HCT116 (cell line): ENCODE measurements around the gene HOXD9. TPM values are rescaled to one million over a fixed set of nuclear protein-coding genes. Genes with fewer than 3 reads are reported as not detected.

Experiments used
- ATAC-seq: fragments of 200-7000 bp; cut with Tn5 transposase; 2 replicates; pipeline ENCODE4 v1.9.1; 2020; ENCODE audit warnings: mild to moderate bottlenecking, moderate library complexity
- BruUV-seq: library from RNA; stranded (reverse); fragments of 400-500 nt; replicated peaks from 2 replicates; lab custom pipeline; 2021; lab: Mats Ljungman, UMichigan
- CTCF ChIA-PET: fragments of 300-600 bp; sonication (Branson Sonifier 250); formaldehyde crosslinking; loops from one replicate; lab custom pipeline; 2021; ENCODE audit warnings: antibody characterized with exemption; lab: Charles Lee
- POLR2A ChIA-PET: fragments of 300-600, 350-600 bp; sonication (Branson Sonifier 250); formaldehyde crosslinking; loops from one replicate; lab custom pipeline; 2021; ENCODE audit warnings: antibody characterized with exemption; lab: Charles Lee
- RAD21 ChIA-PET, 2 experiments: fragments of 300-600 bp; sonication (Branson Sonifier 250); formaldehyde crosslinking; loops; one replicate each; lab custom pipeline; 2023; ENCODE audit warnings: low total read pairs in 2 of 2; ENCODE audit not compliant: uncharacterized antibody in 2 of 2, unreplicated experiment in 2 of 2, low non-redundant PET in 1 of 2; lab: Charles Lee
- DNase-seq: peaks from one replicate; pipeline ENCODE4 v3.0.0-alpha.2; 2010; ENCODE audit warnings: low read depth, low spot score
- H2AFZ ChIP-seq: fragments of 200-600 bp; shearing (Covaris generic), sonication (generic); 2 replicates; pipeline ENCODE4 v1.6.1; 2017; ENCODE audit warnings: low read depth, mixed run types, mixed read lengths, antibody characterized with exemption, low read length; ENCODE audit not compliant: poor library complexity, severe bottlenecking
- H3K27ac ChIP-seq: 2 replicates; pipeline ENCODE4 v1.5.1; 2012; ENCODE audit warnings: low read depth, low read length
- H3K27me3 ChIP-seq: fragments of 200-600 bp; sonication (generic); 2 replicates; pipeline ENCODE4 v1.6.1; 2016; ENCODE audit warnings: mixed run types, low read length, mixed read lengths; ENCODE audit not compliant: insufficient read depth
- H3K36me3 ChIP-seq, 2 experiments: fragments of 200-500 bp in 1 of 2; fragments of 200-600 bp in 1 of 2; sonication (Bioruptor generic) in 1 of 2; sonication (generic) in 1 of 2; 2 replicates each; pipeline versions ENCODE4 v1.5.1 to v1.6.1; 2014 to 2016; ENCODE audit warnings: low read length in 2 of 2, inconsistent platforms in 1 of 2, mixed read lengths in 1 of 2, mixed run types in 1 of 2; ENCODE audit not compliant: insufficient read depth in 2 of 2, control insufficient read depth in 1 of 2
- H3K4me1 ChIP-seq, 2 experiments: fragments of 200-600 bp in 1 of 2; sonication (generic) in 1 of 2; 2 replicates each; pipeline versions ENCODE4 v1.5.1 to v1.6.1; 2012 to 2017; ENCODE audit warnings: low read length in 2 of 2, inconsistent platforms in 1 of 2, mild to moderate bottlenecking in 1 of 2, mixed read lengths in 1 of 2, mixed run types in 1 of 2, moderate library complexity in 1 of 2; ENCODE audit not compliant: insufficient read depth in 2 of 2, control insufficient read depth in 1 of 2
- H3K4me2 ChIP-seq: fragments of 200-600 bp; sonication (generic); 2 replicates; pipeline ENCODE4 v1.6.1; 2017; ENCODE audit warnings: mixed run types, low read length, mixed read lengths
- H3K4me3 ChIP-seq, 2 experiments: fragments of 200-600 bp in 1 of 2; sonication (generic) in 1 of 2; replicated peaks in 1 of 2; 2 replicates each; pipeline ENCODE4 v1.5.1; 2011 to 2016; ENCODE audit warnings: low read length in 2 of 2, control low read depth in 1 of 2, low read depth in 1 of 2, mild to moderate bottlenecking in 1 of 2, mixed read lengths in 1 of 2, mixed run types in 1 of 2
- H3K79me2 ChIP-seq: fragments of 200-600 bp; sonication (generic); 2 replicates; pipeline ENCODE4 v1.6.1; 2017; ENCODE audit warnings: mild to moderate bottlenecking, mixed run types, low read length, moderate library complexity, mixed read lengths; ENCODE audit not compliant: insufficient read depth
- H3K9ac ChIP-seq: fragments of 200-600 bp; sonication (generic); 2 replicates; pipeline ENCODE4 v1.6.1; 2016; ENCODE audit warnings: low read length, mixed read lengths
- H3K9me2 ChIP-seq: fragments of 200-600 bp; sonication (generic), shearing (Covaris generic); 2 replicates; pipeline ENCODE4 v1.6.1; 2017; ENCODE audit warnings: mixed run types, mild to moderate bottlenecking, moderate library complexity; ENCODE audit not compliant: insufficient read depth
- H3K9me3 ChIP-seq, 2 experiments: fragments of 200-500 bp in 1 of 2; fragments of 200-600 bp in 1 of 2; sonication (Bioruptor generic) in 1 of 2; sonication (generic) in 1 of 2; 2 replicates each; pipeline ENCODE4 v1.6.1; 2014 to 2017; ENCODE audit warnings: low read length in 2 of 2, mixed read lengths in 2 of 2, inconsistent platforms in 1 of 2, low read depth in 1 of 2, mild to moderate bottlenecking in 1 of 2, mixed run types in 1 of 2, moderate library complexity in 1 of 2; ENCODE audit not compliant: control insufficient read depth in 1 of 2, insufficient read depth in 1 of 2
- H4K20me1 ChIP-seq: fragments of 200-600 bp; sonication (generic), shearing (Covaris generic); 2 replicates; pipeline ENCODE4 v1.6.1; 2017; ENCODE audit warnings: mixed run types, mild to moderate bottlenecking, moderate library complexity; ENCODE audit not compliant: insufficient read depth
- ELF1 ChIP-seq: IDR thresholded peaks from 2 replicates; pipeline ENCODE4 v1.6.1; 2012; ENCODE audit warnings: low read depth, borderline replicate concordance
- EZH2phosphoT487 ChIP-seq: fragments of 200-600 bp; IDR thresholded peaks from 2 replicates; pipeline ENCODE4 v1.6.1; 2018; ENCODE audit warnings: antibody characterized with exemption, borderline replicate concordance
- FOSL1 ChIP-seq: IDR thresholded peaks from 2 replicates; pipeline ENCODE4 v1.6.1; 2012; ENCODE audit warnings: low read depth
- JUND ChIP-seq: IDR thresholded peaks from 2 replicates; pipeline ENCODE4 v1.6.1; 2012
- POLR2A ChIP-seq: IDR thresholded peaks from 2 replicates; pipeline ENCODE4 v1.7.0; 2011; ENCODE audit warnings: borderline replicate concordance; ENCODE audit not compliant: insufficient read depth, insufficient read length; ENCODE audit errors: extremely low read depth
- POLR2AphosphoS5 ChIP-seq: IDR thresholded peaks from 2 replicates; pipeline ENCODE4 v1.6.1; 2011; ENCODE audit warnings: mild to moderate bottlenecking, low read depth, low read length, moderate library complexity
- RAD21 ChIP-seq: IDR thresholded peaks from 2 replicates; pipeline ENCODE4 v1.6.1; 2012; ENCODE audit warnings: low read depth, mild to moderate bottlenecking
- SP1 ChIP-seq: IDR thresholded peaks from 2 replicates; pipeline ENCODE4 v1.6.1; 2012; ENCODE audit warnings: low read depth
- TCF7L2 ChIP-seq: IDR thresholded peaks from 2 replicates; pipeline ENCODE4 v1.7.0; 2011; ENCODE audit warnings: borderline replicate concordance, inconsistent platforms; ENCODE audit not compliant: insufficient read depth, insufficient read length; ENCODE audit errors: extremely low read depth
- intact Hi-C: fragments of 100-400 bp; cut with micrococcal nuclease; formaldehyde crosslinking; loops from 2 replicates; pipeline ENCODE4 v1.10.0; 2022
- total RNA-seq: library from RNA; stranded (reverse); gene quantifications from one replicate; pipeline ENCODE4 v1.2.1, GENCODE V29; 2021; ENCODE audit not compliant: unreplicated experiment
- TF ChIP-seq, protein P1 (sequence below): IDR thresholded peaks from 2 replicates; pipeline ENCODE4 v1.6.1; 2012; ENCODE audit warnings: low read depth
- TF ChIP-seq, protein P2 (sequence below): IDR thresholded peaks from 2 replicates; pipeline ENCODE4 v1.6.1; 2011; ENCODE audit warnings: mild to moderate bottlenecking, low read length, moderate library complexity; ENCODE audit not compliant: insufficient replicate concordance; ENCODE audit errors: extremely low read depth
- TF ChIP-seq, protein P3 (sequence below): IDR thresholded peaks from 2 replicates; pipeline ENCODE4 v1.6.1; 2012

HOXD9 gene
- total RNA-seq, 1 experiment from 2014 or later, result not detected

DNA sequence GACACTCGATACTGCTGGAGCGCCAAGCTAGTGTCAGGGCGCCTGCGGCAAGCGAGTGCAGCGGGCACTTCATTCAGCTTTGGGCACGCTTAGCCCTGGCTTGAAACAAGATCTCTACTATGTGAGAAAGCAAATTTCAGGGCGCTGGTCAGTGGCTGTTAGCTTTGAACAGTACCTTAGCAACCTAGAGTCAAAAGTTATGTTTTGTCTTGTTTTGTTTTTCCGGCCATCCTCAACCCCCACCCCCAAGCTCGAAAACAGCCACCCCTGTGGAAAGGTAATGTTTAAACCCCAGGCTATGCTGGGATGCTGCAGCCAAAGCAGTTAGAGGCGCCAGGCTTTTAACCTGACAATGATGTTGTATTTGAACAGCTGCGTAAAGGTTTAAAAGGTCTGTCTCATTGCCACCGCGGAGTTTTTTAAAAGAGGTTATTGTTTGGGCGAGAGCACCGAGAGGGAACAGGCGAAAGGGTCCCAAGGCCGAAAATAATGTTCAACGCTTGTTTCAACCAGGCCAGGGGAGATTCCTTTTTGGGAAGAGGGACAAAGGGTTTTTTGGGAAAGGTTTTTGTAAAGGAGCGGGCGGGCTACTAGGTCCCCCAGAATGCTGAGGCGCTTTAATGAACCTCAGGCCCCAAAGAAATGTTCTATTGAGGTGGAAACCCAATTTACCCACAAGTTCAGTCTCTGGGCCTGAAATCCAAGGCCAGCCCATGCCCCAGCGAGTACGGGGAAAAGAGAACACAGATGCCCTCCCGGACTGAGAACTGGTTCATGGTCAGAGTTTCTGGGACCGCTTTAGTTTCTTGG, 8.2 kb upstream of the HOXD9 start:
- Histone ChIP-seq H3K36me3 (no peaks in the 10 kb centered on the region), H2AFZ (no peak overlapping the region), H3K4me3 (no peak overlapping the region), H3K4me1 (peaks cover 0 to 12% of the 10 kb centered on the region in 2 experiments; a peak in 1 of 4 replicates), H3K9me3 (no peaks in the 10 kb centered on the region), H4K20me1 (no peaks in the 10 kb centered on the region), H3K27me3 (no peaks in the 10 kb centered on the region), H3K79me2 (no peaks in the 10 kb centered on the region), H3K27ac (no peak overlapping the region), H3K9ac (no peak overlapping the region), H3K9me2 (no peaks in the 10 kb centered on the region), H3K4me2 (no peak overlapping the region)
- BruUV-seq, result no TSS peak
- no peak for TF ChIP-seq JUND
- no peak for TF ChIP-seq FOSL1
- no peak for TF ChIP-seq ELF1
- TF ChIP-seq POLR2AphosphoS5, result no peak
- TF ChIP-seq, protein P1, sequence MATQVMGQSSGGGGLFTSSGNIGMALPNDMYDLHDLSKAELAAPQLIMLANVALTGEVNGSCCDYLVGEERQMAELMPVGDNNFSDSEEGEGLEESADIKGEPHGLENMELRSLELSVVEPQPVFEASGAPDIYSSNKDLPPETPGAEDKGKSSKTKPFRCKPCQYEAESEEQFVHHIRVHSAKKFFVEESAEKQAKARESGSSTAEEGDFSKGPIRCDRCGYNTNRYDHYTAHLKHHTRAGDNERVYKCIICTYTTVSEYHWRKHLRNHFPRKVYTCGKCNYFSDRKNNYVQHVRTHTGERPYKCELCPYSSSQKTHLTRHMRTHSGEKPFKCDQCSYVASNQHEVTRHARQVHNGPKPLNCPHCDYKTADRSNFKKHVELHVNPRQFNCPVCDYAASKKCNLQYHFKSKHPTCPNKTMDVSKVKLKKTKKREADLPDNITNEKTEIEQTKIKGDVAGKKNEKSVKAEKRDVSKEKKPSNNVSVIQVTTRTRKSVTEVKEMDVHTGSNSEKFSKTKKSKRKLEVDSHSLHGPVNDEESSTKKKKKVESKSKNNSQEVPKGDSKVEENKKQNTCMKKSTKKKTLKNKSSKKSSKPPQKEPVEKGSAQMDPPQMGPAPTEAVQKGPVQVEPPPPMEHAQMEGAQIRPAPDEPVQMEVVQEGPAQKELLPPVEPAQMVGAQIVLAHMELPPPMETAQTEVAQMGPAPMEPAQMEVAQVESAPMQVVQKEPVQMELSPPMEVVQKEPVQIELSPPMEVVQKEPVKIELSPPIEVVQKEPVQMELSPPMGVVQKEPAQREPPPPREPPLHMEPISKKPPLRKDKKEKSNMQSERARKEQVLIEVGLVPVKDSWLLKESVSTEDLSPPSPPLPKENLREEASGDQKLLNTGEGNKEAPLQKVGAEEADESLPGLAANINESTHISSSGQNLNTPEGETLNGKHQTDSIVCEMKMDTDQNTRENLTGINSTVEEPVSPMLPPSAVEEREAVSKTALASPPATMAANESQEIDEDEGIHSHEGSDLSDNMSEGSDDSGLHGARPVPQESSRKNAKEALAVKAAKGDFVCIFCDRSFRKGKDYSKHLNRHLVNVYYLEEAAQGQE, result no peak
- no peak for TF ChIP-seq TCF7L2
- no peak for TF ChIP-seq SP1
- no peak for TF ChIP-seq EZH2phosphoT487
- TF ChIP-seq, protein P2, sequence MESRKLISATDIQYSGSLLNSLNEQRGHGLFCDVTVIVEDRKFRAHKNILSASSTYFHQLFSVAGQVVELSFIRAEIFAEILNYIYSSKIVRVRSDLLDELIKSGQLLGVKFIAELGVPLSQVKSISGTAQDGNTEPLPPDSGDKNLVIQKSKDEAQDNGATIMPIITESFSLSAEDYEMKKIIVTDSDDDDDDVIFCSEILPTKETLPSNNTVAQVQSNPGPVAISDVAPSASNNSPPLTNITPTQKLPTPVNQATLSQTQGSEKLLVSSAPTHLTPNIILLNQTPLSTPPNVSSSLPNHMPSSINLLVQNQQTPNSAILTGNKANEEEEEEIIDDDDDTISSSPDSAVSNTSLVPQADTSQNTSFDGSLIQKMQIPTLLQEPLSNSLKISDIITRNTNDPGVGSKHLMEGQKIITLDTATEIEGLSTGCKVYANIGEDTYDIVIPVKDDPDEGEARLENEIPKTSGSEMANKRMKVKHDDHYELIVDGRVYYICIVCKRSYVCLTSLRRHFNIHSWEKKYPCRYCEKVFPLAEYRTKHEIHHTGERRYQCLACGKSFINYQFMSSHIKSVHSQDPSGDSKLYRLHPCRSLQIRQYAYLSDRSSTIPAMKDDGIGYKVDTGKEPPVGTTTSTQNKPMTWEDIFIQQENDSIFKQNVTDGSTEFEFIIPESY, result no peak
- no peak for TF ChIP-seq RAD21
- TF ChIP-seq POLR2A, result no peak
- TF ChIP-seq, protein P3, sequence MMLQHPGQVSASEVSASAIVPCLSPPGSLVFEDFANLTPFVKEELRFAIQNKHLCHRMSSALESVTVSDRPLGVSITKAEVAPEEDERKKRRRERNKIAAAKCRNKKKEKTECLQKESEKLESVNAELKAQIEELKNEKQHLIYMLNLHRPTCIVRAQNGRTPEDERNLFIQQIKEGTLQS, result no peak
- RAD21 ChIA-PET, result no interaction called here
- ATAC-seq, result no peak
- POLR2A ChIA-PET, result no interaction called here
- CTCF ChIA-PET, result no interaction called here
- intact Hi-C loops, result no loop called here
- no peak for DNase-seq
